H1 (cell line): ENCODE data around the gene SSBP3. TPM values are rescaled to one million over a fixed set of nuclear protein-coding genes. Genes with fewer than 3 reads are reported as not detected.

Experiments used
- CTCF ChIA-PET: fragments of 300-600 bp; sonication (Branson Sonifier 250); formaldehyde crosslinking; loops from one replicate; lab custom pipeline; 2021; ENCODE audit not compliant: partially characterized antibody; lab: Charles Lee
- POLR2A ChIA-PET: fragments of 300-600 bp; sonication (Branson Sonifier 250); formaldehyde crosslinking; loops from one replicate; lab custom pipeline; 2021; ENCODE audit warnings: inconsistent platforms; ENCODE audit not compliant: partially characterized antibody; lab: Charles Lee
- DNase-seq, 2 experiments: peaks; one replicate each; pipeline versions ENCODE4 v3.0.0 to v3.0.0-alpha.2; 2010 to 2022; ENCODE audit warnings: low spot score in 2 of 2, low read depth in 1 of 2, mixed read lengths in 1 of 2
- FAIRE-seq: peaks from 2 replicates; lab custom pipeline; 2011; peaks lifted over from hg19 to GRCh38; lab: Jason Lieb, UNC
- H2AFZ ChIP-seq: 2 replicates; pipeline ENCODE4 v1.8.1; 2012; ENCODE audit warnings: low read length, inconsistent platforms
- H2AK5ac ChIP-seq: 2 replicates; pipeline ENCODE4 v1.6.1; 2013; ENCODE audit warnings: low read depth, low read length
- H2BK120ac ChIP-seq: replicated peaks from 2 replicates; pipeline ENCODE3; 2013; ENCODE audit warnings: low read depth, low read length, inconsistent platforms
- H2BK12ac ChIP-seq: 2 replicates; pipeline ENCODE4 v1.6.1; 2013; ENCODE audit warnings: low read depth, low read length
- H2BK15ac ChIP-seq: 2 replicates; pipeline ENCODE4 v1.6.1; 2013; ENCODE audit warnings: low read length
- H2BK20ac ChIP-seq: 2 replicates; pipeline ENCODE4 v1.6.1; 2013; ENCODE audit warnings: low read length
- H2BK5ac ChIP-seq: 2 replicates; pipeline ENCODE4 v1.6.1; 2013; ENCODE audit warnings: low read depth, low read length
- H3K14ac ChIP-seq: 2 replicates; pipeline ENCODE4 v1.6.1; 2013; ENCODE audit warnings: inconsistent platforms; ENCODE audit not compliant: insufficient read length
- H3K18ac ChIP-seq: 2 replicates; pipeline ENCODE4 v1.6.1; 2013; ENCODE audit warnings: low read length; ENCODE audit errors: extremely low read depth
- H3K23ac ChIP-seq: 2 replicates; pipeline ENCODE4 v1.6.1; 2013; ENCODE audit warnings: inconsistent platforms; ENCODE audit not compliant: insufficient read length
- H3K23me2 ChIP-seq: 2 replicates; pipeline ENCODE4 v1.6.1; 2013; ENCODE audit warnings: low read depth, low read length
- H3K27ac ChIP-seq: 2 replicates; pipeline ENCODE4 v1.6.1; 2011; ENCODE audit warnings: low read depth, low read length, inconsistent platforms
- H3K27me3 ChIP-seq, 4 experiments: replicated peaks in 1 of 4; 1 replicate in 1 of 4; 2 replicates in 3 of 4; pipeline versions ENCODE4 v1.6.1 to v1.8.1; 2011 to 2013; ENCODE audit warnings: low read length in 3 of 4, mild to moderate bottlenecking in 3 of 4, inconsistent platforms in 2 of 4, mixed read lengths in 2 of 4, moderate library complexity in 1 of 4; ENCODE audit not compliant: control insufficient read depth in 3 of 4, insufficient read depth in 3 of 4; ENCODE audit errors: extremely low read depth in 1 of 4
- H3K36me3 ChIP-seq, 4 experiments: 2 replicates each; pipeline versions ENCODE4 v1.6.1 to v1.8.1; 2011 to 2013; ENCODE audit warnings: mild to moderate bottlenecking in 4 of 4, low read length in 3 of 4, moderate library complexity in 2 of 4, control low read depth in 1 of 4, inconsistent platforms in 1 of 4; ENCODE audit not compliant: insufficient read depth in 4 of 4, control insufficient read depth in 2 of 4
- H3K4ac ChIP-seq: replicated peaks from 2 replicates; pipeline ENCODE3; 2013; ENCODE audit warnings: low read length, low read depth, mixed read lengths, inconsistent platforms; ENCODE audit not compliant: insufficient read length
- H3K4me1 ChIP-seq, 4 experiments: replicated peaks in 1 of 4; 1 replicate in 1 of 4; 2 replicates in 3 of 4; pipeline versions ENCODE4 v1.6.1 to v1.8.1; 2011 to 2013; ENCODE audit warnings: low read length in 3 of 4, inconsistent platforms in 2 of 4, mixed read lengths in 1 of 4; ENCODE audit not compliant: insufficient read depth in 4 of 4, control insufficient read depth in 3 of 4
- H3K4me2 ChIP-seq, 2 experiments: 2 replicates each; pipeline versions ENCODE4 v1.6.1 to v1.8.1; 2011 to 2013; ENCODE audit warnings: low read depth in 2 of 2, low read length in 2 of 2, control low read depth in 1 of 2, inconsistent platforms in 1 of 2, mild to moderate bottlenecking in 1 of 2; ENCODE audit not compliant: insufficient read depth in 1 of 2
- H3K4me3 ChIP-seq, 4 experiments: fragments of 200-600, 300-600 bp in 1 of 4; sonication (generic), shearing (Covaris generic), sonication (Bioruptor Twin) in 1 of 4; 2 replicates each; pipeline versions ENCODE4 v1.5.1 to v1.8.1; 2011 to 2016; ENCODE audit warnings: low read length in 4 of 4, low read depth in 3 of 4, control low read depth in 2 of 4, inconsistent platforms in 2 of 4, mild to moderate bottlenecking in 2 of 4, mixed read lengths in 1 of 4, moderate library complexity in 1 of 4; ENCODE audit not compliant: insufficient read depth in 2 of 4; ENCODE audit errors: extremely low read depth in 1 of 4
- H3K56ac ChIP-seq: replicated peaks from 2 replicates; pipeline ENCODE3; 2013; ENCODE audit warnings: low read depth, mild to moderate bottlenecking, mixed read lengths, low read length, inconsistent platforms; ENCODE audit not compliant: insufficient read length
- H3K79me1 ChIP-seq: 2 replicates; pipeline ENCODE4 v1.6.1; 2013; ENCODE audit warnings: low read depth, low read length, control low read depth
- H3K79me2 ChIP-seq, 2 experiments: 2 replicates each; pipeline versions ENCODE4 v1.6.1 to v1.8.1; 2012 to 2013; ENCODE audit warnings: low read length in 2 of 2, mild to moderate bottlenecking in 2 of 2, inconsistent platforms in 1 of 2; ENCODE audit not compliant: insufficient read depth in 2 of 2, control insufficient read depth in 1 of 2
- H3K9ac ChIP-seq, 4 experiments: replicated peaks in 1 of 4; 1 replicate in 1 of 4; 2 replicates in 3 of 4; pipeline versions ENCODE4 v1.6.1 to v1.8.1; 2011 to 2013; ENCODE audit warnings: low read depth in 3 of 4, low read length in 3 of 4, control low read depth in 2 of 4, mild to moderate bottlenecking in 2 of 4, moderate library complexity in 2 of 4, inconsistent platforms in 1 of 4; ENCODE audit errors: extremely low read depth in 1 of 4
- H3K9me3 ChIP-seq, 2 experiments: 2 replicates each; pipeline versions ENCODE4 v1.6.1 to v1.8.1; 2012 to 2013; ENCODE audit warnings: mild to moderate bottlenecking in 2 of 2, moderate library complexity in 2 of 2, control low read depth in 1 of 2, inconsistent platforms in 1 of 2, low read depth in 1 of 2, low read length in 1 of 2, mixed read lengths in 1 of 2; ENCODE audit not compliant: insufficient read depth in 2 of 2
- H4K20me1 ChIP-seq, 2 experiments: replicated peaks in 1 of 2; 2 replicates each; pipeline versions ENCODE3 to v1.8.1; 2011 to 2013; ENCODE audit warnings: inconsistent platforms in 2 of 2, low read length in 2 of 2, mild to moderate bottlenecking in 1 of 2; ENCODE audit not compliant: insufficient read depth in 2 of 2, control insufficient read depth in 1 of 2
- H4K5ac ChIP-seq: 2 replicates; pipeline ENCODE4 v1.6.1; 2013; ENCODE audit warnings: low read length, low read depth, mixed read lengths, inconsistent platforms; ENCODE audit not compliant: insufficient read length
- H4K8ac ChIP-seq: 2 replicates; pipeline ENCODE4 v1.8.0; 2013; ENCODE audit warnings: mild to moderate bottlenecking, moderate library complexity, low read length, inconsistent platforms; ENCODE audit not compliant: insufficient read depth; ENCODE audit errors: extremely low read depth
- H4K91ac ChIP-seq: replicated peaks from 2 replicates; pipeline ENCODE3; 2013; ENCODE audit warnings: low read length, mixed read lengths, inconsistent platforms; ENCODE audit not compliant: insufficient read length
- BACH1 ChIP-seq: IDR thresholded peaks from 2 replicates; pipeline ENCODE4 v1.6.1; 2012; ENCODE audit warnings: low read length, improper control_type of control experiment
- BCL11A ChIP-seq, 2 experiments: IDR thresholded peaks; one replicate each; pipeline ENCODE4 v1.6.1; 2011; ENCODE audit warnings: low read depth in 2 of 2, low read length in 2 of 2, mild to moderate bottlenecking in 2 of 2
- GTF2F1 ChIP-seq: IDR thresholded peaks from 2 replicates; pipeline ENCODE4 v1.6.1; 2012; ENCODE audit warnings: low read depth, low read length, improper control_type of control experiment, borderline replicate concordance
- KDM4A ChIP-seq: IDR thresholded peaks from one replicate; pipeline ENCODE4 v1.7.1; 2012; ENCODE audit warnings: low read depth, mild to moderate bottlenecking, moderate library complexity, low read length, inconsistent platforms; ENCODE audit not compliant: severe bottlenecking
- MAFK ChIP-seq: IDR thresholded peaks from 2 replicates; pipeline ENCODE4 v1.6.1; 2012; ENCODE audit warnings: low read depth, mild to moderate bottlenecking, improper control_type of control experiment, low read length
- SP4 ChIP-seq: IDR thresholded peaks from 2 replicates; pipeline ENCODE4 v1.6.1; 2012; ENCODE audit warnings: low read length, inconsistent platforms
- TEAD4 ChIP-seq: IDR thresholded peaks from 2 replicates; pipeline ENCODE4 v1.6.1; 2012; ENCODE audit warnings: low read depth, low read length, inconsistent platforms, mixed read lengths
- USF2 ChIP-seq: IDR thresholded peaks from 2 replicates; pipeline ENCODE4 v1.6.1; 2011; ENCODE audit warnings: low read length, improper control_type of control experiment
- YY1 ChIP-seq: IDR thresholded peaks from 2 replicates; pipeline ENCODE4 v1.6.1; 2011; ENCODE audit warnings: low read depth, mild to moderate bottlenecking, low read length
- WGBS, 2 experiments: shearing (Covaris generic) in 1 of 2; methylation state at CpG; one replicate each; pipeline versions ENCODE4 v1.1.6 to v1.1.7; 2013 to 2015; ENCODE audit warnings: low lambda C conversion rate in 2 of 2, mixed read lengths in 2 of 2, inconsistent platforms in 1 of 2, low coverage in 1 of 2, missing lambda C conversion rate in 1 of 2; ENCODE audit not compliant: insufficient replicate concordance in 2 of 2, insufficient coverage in 1 of 2, insufficient read length in 1 of 2; ENCODE audit errors: extremely low coverage in 1 of 2, missing lambda C conversion rate in 1 of 2; 5-methylcytosine and 5-hydroxymethylcytosine counted together
- polyA plus RNA-seq, 7 experiments: library from polyadenylated mRNA; depleted of rRNA in 3 of 7; stranded (reverse) in 5 of 7; unstranded in 2 of 7; fragments of >200 nt in 5 of 7; fragments of 200-250 nt in 2 of 7; gene quantifications; 1 replicate in 5 of 7; 2 replicates in 1 of 7; 4 replicates in 1 of 7; pipeline versions ENCODE4 v1.2.1 to v1.2.3, GENCODE V29; 2011 to 2013; ENCODE audit warnings: missing spikeins in 2 of 7, mixed read lengths in 2 of 7
- total RNA-seq: library from RNA; stranded (reverse); fragmentation: NEBNext Ultra II Directional; extraction: Animal tissue kit (Norgen Biotek cat#: 25700); gene quantifications from 2 replicates; pipeline ENCODE4 v1.2.1, GENCODE V29; 2021

The SSBP3 gene
- total and polyA plus RNA-seq, 2 of the 8 experiments (the other 6 are each of a cell fraction or from before 2014, with no cell fraction given): 99.7 to 133 TPM

GRCh38 chr1:54302951-54303843 is 103.0 kb downstream of the SSBP3 start:
- Histone ChIP-seq H3K9me3 (no peaks in the 10 kb centered on the region), H3K4me3 (no peak overlapping the region), H4K20me1 (peaks cover 20 to 41% of the 10 kb centered on the region in 2 experiments), H2BK15ac (no peak overlapping the region; the same call in 1 of the 2 replicates), H3K9ac (no peak overlapping the region), H4K91ac (no peak overlapping the region), H3K14ac (no peak overlapping the region), H2AK5ac (no peak overlapping the region), H3K23me2 (no peaks in the 10 kb centered on the region), H4K5ac (no peak overlapping the region), H2BK20ac (0 out of 2 replicates have a peak overlapping the region, but pooled peaks have one; percentile 0)
- DNase-seq: no peak
- POLR2A ChIA-PET: interaction anchor here (1.0 to 1.5 kb wide), 2 partner anchors 8 to 30 kb away, joined by 3 to 6 read pairs; no protein-coding TSS in a partner anchor
- no peak for TF ChIP-seq YY1
- TF ChIP-seq MAFK: no peak
- TF ChIP-seq SP4: no peak
- no peak for TF ChIP-seq USF2
- TF ChIP-seq TEAD4: no peak
- no peak for TF ChIP-seq BACH1
- TF ChIP-seq GTF2F1: no peak
- TF ChIP-seq KDM4A: no peak
- no peak for TF ChIP-seq BCL11A (IDR thresholded peaks at IDR 0.05; ENCODE audit: low read depth in 2 of 2, low read length in 2 of 2)
- TF ChIP-seq, all 59 proteins: peak for 0
- Histone ChIP-seq H2BK5ac (peak overlapping the region; percentile 8; the same call in 1 of the 2 replicates), H3K18ac (peak overlapping the region; percentile 32), H3K27ac (no peak overlapping the region), H4K8ac (no peak overlapping the region), H3K4ac (no peak overlapping the region), H3K56ac (no peak overlapping the region), H3K79me1 (peaks cover 57% of the 10 kb centered on the region), H3K79me2 (peaks cover 20 to 100% of the 10 kb centered on the region in 2 experiments), H3K4me2 (no peak overlapping the region), H3K36me3 (no peaks in the 10 kb centered on the region), H2AFZ (no peak overlapping the region), H2BK120ac (no peak overlapping the region), H3K23ac (no peak overlapping the region), H2BK12ac (no peak overlapping the region), H3K27me3 (no peaks in the 10 kb centered on the region), H3K4me1 (peaks cover 15 to 32% (median 21%) of the 10 kb centered on the region in 4 experiments)
- WGBS, 2 experiments: 85% methylated on average over 21 of the region's 22 CpGs; no CpG with 5 or more reads in 1 of the 2 experiments
- CTCF ChIA-PET: interaction anchor here (1.0 to 7.6 kb wide), 10 partner anchors 7 to 191 kb away, joined by 3 to 63 read pairs (median 4); no protein-coding TSS in a partner anchor
- FAIRE-seq: no peak
